ENCODE data around the gene SUGP1. TPM values are rescaled to one million over a fixed set of nuclear protein-coding genes. Genes with fewer than 3 reads are reported as not detected.
A peak's percentile ranks its signal among the peaks of the same experiment; 100 is the strongest.

Gene SUGP1
- total RNA-seq, 1 donor: 27.1 TPM

DNA sequence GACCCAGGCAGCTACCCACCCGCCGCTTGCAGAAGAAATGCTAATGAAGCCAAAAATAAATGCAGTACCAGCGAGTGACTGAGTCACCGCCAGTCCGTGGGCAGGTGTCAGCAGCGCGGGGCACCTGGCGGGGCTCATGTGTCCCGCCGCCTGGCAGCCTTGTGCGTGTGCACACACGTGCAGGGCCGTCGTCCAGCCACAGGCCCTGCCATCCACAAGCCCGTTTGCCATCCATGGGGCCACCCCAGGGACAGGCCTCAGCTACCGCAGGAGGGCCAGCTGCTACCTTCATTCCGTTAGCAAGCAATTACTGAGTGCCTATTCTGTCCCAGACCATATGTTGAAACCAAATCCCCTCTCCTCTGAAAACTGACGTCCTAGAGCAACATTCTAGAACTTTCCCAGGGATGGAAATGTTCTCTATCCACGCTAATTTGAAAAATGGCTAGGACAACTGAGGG, 88.0 kb downstream of the SUGP1 start:
- Histone ChIP-seq H4K20me1 (ENCODE audit: insufficient read depth, low read length) (no peaks in the 10 kb centered on the region), H3K27me3 (ENCODE audit: insufficient read depth, low read length) (no peaks in the 10 kb centered on the region), H3K27ac (ENCODE audit: low read depth, low read length) (no peak overlapping the region), H3K36me3 (ENCODE audit: insufficient read depth, low read length) (no peaks in the 10 kb centered on the region), H3K9me3 (ENCODE audit: low read depth, low read length) (peaks cover 4% of the 10 kb centered on the region), H2AFZ (ENCODE audit: low read length) (no peak overlapping the region), H3K4me2 (ENCODE audit: insufficient read depth, low read length) (no peak overlapping the region), H3K79me2 (ENCODE audit: insufficient read depth, low read length) (no peaks in the 10 kb centered on the region), H3K4me3 (ENCODE audit: insufficient read depth, low read length) (no peak overlapping the region), H3K4me1 (ENCODE audit: insufficient read depth, low read length) (no peaks in the 10 kb centered on the region)
- DNase-seq (ENCODE audit: insufficient read length, low spot score, missing footprints): peak; percentile 41
- TF ChIP-seq, protein P1, sequence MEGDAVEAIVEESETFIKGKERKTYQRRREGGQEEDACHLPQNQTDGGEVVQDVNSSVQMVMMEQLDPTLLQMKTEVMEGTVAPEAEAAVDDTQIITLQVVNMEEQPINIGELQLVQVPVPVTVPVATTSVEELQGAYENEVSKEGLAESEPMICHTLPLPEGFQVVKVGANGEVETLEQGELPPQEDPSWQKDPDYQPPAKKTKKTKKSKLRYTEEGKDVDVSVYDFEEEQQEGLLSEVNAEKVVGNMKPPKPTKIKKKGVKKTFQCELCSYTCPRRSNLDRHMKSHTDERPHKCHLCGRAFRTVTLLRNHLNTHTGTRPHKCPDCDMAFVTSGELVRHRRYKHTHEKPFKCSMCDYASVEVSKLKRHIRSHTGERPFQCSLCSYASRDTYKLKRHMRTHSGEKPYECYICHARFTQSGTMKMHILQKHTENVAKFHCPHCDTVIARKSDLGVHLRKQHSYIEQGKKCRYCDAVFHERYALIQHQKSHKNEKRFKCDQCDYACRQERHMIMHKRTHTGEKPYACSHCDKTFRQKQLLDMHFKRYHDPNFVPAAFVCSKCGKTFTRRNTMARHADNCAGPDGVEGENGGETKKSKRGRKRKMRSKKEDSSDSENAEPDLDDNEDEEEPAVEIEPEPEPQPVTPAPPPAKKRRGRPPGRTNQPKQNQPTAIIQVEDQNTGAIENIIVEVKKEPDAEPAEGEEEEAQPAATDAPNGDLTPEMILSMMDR (IDR thresholded peaks at IDR 0.05; ENCODE audit: extremely low read depth, low read depth, low read length): no peak

DNA sequence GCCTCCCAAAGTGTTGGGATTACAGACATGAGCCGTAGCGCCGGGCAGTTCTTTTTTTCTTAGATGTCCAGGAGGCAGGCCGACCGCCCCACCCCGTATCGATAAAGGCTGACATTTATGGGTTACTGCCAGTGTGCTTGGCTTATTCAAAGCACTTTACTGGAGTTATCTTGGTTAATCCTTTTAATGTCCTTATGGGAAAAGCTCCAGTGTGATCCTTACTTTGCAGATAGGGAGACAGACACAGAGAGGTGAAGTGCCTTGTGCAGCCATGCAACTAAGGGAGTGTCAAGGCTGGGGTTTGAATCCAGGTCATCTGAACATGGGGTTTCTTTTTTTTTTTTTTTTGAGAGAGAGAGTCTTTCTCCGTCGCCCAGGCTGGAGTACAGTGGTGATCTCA, 89.3 kb downstream of the SUGP1 start:
- Histone ChIP-seq H3K27me3 (ENCODE audit: insufficient read depth, low read length) (no peaks in the 10 kb centered on the region), H2AFZ (ENCODE audit: low read length) (no peak overlapping the region), H3K4me2 (ENCODE audit: insufficient read depth, low read length) (no peak overlapping the region), H3K36me3 (ENCODE audit: insufficient read depth, low read length) (no peaks in the 10 kb centered on the region), H3K79me2 (ENCODE audit: insufficient read depth, low read length) (no peaks in the 10 kb centered on the region), H3K27ac (ENCODE audit: low read depth, low read length) (no peak overlapping the region), H3K4me1 (ENCODE audit: insufficient read depth, low read length) (no peaks in the 10 kb centered on the region), H3K9me3 (ENCODE audit: low read depth, low read length) (peaks cover 4% of the 10 kb centered on the region), H4K20me1 (ENCODE audit: insufficient read depth, low read length) (no peaks in the 10 kb centered on the region), H3K4me3 (ENCODE audit: insufficient read depth, low read length) (no peak overlapping the region)
- peak; percentile 72 for DNase-seq (ENCODE audit: insufficient read length, low spot score, missing footprints)
- TF ChIP-seq, protein P1 (IDR thresholded peaks at IDR 0.05; ENCODE audit: extremely low read depth, low read depth, low read length): no peak

DNA sequence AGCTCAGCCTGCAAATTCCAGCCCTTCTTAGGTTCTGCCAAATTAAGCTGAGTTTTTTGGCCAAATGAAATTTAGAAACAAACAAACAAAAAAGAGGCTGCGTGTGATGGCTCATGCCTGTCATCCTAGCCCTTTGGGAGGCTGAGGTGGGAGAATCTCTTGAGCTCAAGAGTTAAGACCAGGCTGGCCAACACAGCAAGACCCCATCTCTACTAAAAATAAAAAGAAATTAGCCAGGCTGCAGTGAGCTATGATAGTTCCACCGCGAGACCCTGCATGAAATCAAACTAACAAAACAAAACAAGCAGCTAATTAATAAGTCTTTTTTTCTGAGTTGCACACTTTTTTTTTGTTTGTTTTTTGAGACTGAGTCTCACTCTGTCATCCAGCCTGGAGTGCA, 90.6 kb downstream of the SUGP1 start:
- H3K36me3 ChIP-seq (ENCODE audit: insufficient read depth, low read length): no peaks in the 10 kb centered on the region
- DNase-seq (ENCODE audit: insufficient read length, low spot score, missing footprints): no peak
- H2AFZ ChIP-seq (ENCODE audit: low read length): no peak overlapping the region
- H3K27me3 ChIP-seq (ENCODE audit: insufficient read depth, low read length): peaks cover 4% of the 10 kb centered on the region
- no peak overlapping the region for H3K27ac ChIP-seq (ENCODE audit: low read depth, low read length)
- peaks cover 3% of the 10 kb centered on the region for H3K9me3 ChIP-seq (ENCODE audit: low read depth, low read length)
- no peak overlapping the region for H3K4me2 ChIP-seq (ENCODE audit: insufficient read depth, low read length)
- TF ChIP-seq, protein P1 (IDR thresholded peaks at IDR 0.05; ENCODE audit: extremely low read depth, low read depth, low read length): no peak
- H4K20me1 ChIP-seq (ENCODE audit: insufficient read depth, low read length): no peaks in the 10 kb centered on the region
- H3K4me1 ChIP-seq (ENCODE audit: insufficient read depth, low read length): no peaks in the 10 kb centered on the region
- no peak overlapping the region for H3K4me3 ChIP-seq (ENCODE audit: insufficient read depth, low read length)
- H3K79me2 ChIP-seq (ENCODE audit: insufficient read depth, low read length): no peaks in the 10 kb centered on the region

DNA sequence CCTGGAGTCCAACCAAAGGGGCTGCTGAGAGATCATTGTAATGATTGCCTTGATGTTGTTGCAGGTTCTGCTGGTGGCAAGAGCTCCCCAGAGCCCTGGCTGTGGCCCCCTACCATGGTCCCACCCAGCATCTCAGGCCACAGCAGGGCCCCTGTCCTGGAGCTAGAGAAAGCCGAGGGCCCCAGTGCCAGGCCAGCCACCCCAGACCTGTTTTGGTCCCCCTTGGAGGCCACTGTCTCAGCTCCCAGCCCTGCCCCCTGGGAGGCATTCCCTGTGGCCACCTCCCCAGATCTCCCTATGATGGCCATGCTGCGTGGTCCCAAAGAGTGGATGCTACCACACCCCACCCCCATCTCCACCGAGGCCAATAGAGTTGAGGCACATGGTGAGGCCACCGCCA, 93.1 kb downstream of the SUGP1 start:
- H3K4me3 ChIP-seq (ENCODE audit: insufficient read depth, low read length): no peak overlapping the region
- no peaks in the 10 kb centered on the region for H3K36me3 ChIP-seq (ENCODE audit: insufficient read depth, low read length)
- no peak overlapping the region for H2AFZ ChIP-seq (ENCODE audit: low read length)
- TF ChIP-seq, protein P1 (IDR thresholded peaks at IDR 0.05; ENCODE audit: extremely low read depth, low read depth, low read length): no peak
- no peaks in the 10 kb centered on the region for H3K9me3 ChIP-seq (ENCODE audit: low read depth, low read length)
- no peak overlapping the region for H3K4me2 ChIP-seq (ENCODE audit: insufficient read depth, low read length)
- no peaks in the 10 kb centered on the region for H4K20me1 ChIP-seq (ENCODE audit: insufficient read depth, low read length)
- peaks cover 15% of the 10 kb centered on the region for H3K27me3 ChIP-seq (ENCODE audit: insufficient read depth, low read length)
- no peaks in the 10 kb centered on the region for H3K4me1 ChIP-seq (ENCODE audit: insufficient read depth, low read length)
- no peaks in the 10 kb centered on the region for H3K79me2 ChIP-seq (ENCODE audit: insufficient read depth, low read length)
- no peak overlapping the region for H3K27ac ChIP-seq (ENCODE audit: low read depth, low read length)
- DNase-seq (ENCODE audit: insufficient read length, low spot score, missing footprints): peak; percentile 71

Data from osteoblast (primary cell).